ENCODE measurements around the gene TP53RK. TPM values are rescaled to one million over a fixed set of nuclear protein-coding genes. Genes with fewer than 3 reads are reported as not detected.

TP53RK gene
- total RNA-seq, 1 donor from 2014 or later = 6.4 TPM

- intact Hi-C loops (cut with DNase I) = no loop called here
- DNase-seq (ENCODE audit: low spot score) = no peak
Measured at GRCh38 chr20:46646122-46646521, 43.1 kb downstream of the TP53RK start.

GRCh38 chr20:46644733-46645132, 44.5 kb downstream of the TP53RK start:
- intact Hi-C loops (cut with DNase I) = no loop called here
- DNase-seq (ENCODE audit: low spot score) = no peak

- intact Hi-C loops (cut with DNase I) = no loop called here
- DNase-seq (ENCODE audit: low spot score) = no peak
Measured at GRCh38 chr20:46644160-46644559, 45.1 kb downstream of the TP53RK start.

- no peak for DNase-seq (ENCODE audit: low spot score)
- intact Hi-C loops (cut with DNase I) = no loop called here
Measured at GRCh38 chr20:46642969-46643343, 46.3 kb downstream of the TP53RK start.

- intact Hi-C loops (cut with DNase I) = no loop called here
- no peak for DNase-seq (ENCODE audit: low spot score)
Measured at GRCh38 chr20:46642265-46642968, 46.8 kb downstream of the TP53RK start.

GRCh38 chr20:46641424-46641823, 47.8 kb downstream of the TP53RK start:
- intact Hi-C loops (cut with DNase I) = no loop called here

GRCh38 chr20:46640536-46641311, 48.5 kb downstream of the TP53RK start:
- intact Hi-C loops (cut with DNase I) = no loop called here
- no peak for DNase-seq (ENCODE audit: low spot score)

More at GRCh38 chr20:46641424-46641823, 47.8 kb downstream of the TP53RK start:
- no peak for DNase-seq (ENCODE audit: low spot score)

GRCh38 chr20:46640044-46640443, 49.2 kb downstream of the TP53RK start:
- intact Hi-C loops (cut with DNase I) = no loop called here
- no peak for DNase-seq (ENCODE audit: low spot score)

- no peak for DNase-seq (ENCODE audit: low spot score)
Measured at GRCh38 chr20:46639587-46639986, 49.7 kb downstream of the TP53RK start.

GRCh38 chr20:46638898-46639274, 50.4 kb downstream of the TP53RK start:
- intact Hi-C loops (cut with DNase I) = no loop called here
- DNase-seq (ENCODE audit: low spot score) = no peak

More at GRCh38 chr20:46639587-46639986, 49.7 kb downstream of the TP53RK start:
- intact Hi-C loops (cut with DNase I) = no loop called here

- intact Hi-C loops (cut with DNase I) = no loop called here
- DNase-seq (ENCODE audit: low spot score) = no peak
Measured at GRCh38 chr20:46638134-46638897, 50.9 kb downstream of the TP53RK start.

GRCh38 chr20:46637427-46638133, 51.7 kb downstream of the TP53RK start:
- DNase-seq (ENCODE audit: low spot score) = no peak
- intact Hi-C loops (cut with DNase I) = no loop called here

- intact Hi-C loops (cut with DNase I) = no loop called here
- no peak for DNase-seq (ENCODE audit: low spot score)
Measured at GRCh38 chr20:46637020-46637419, 52.2 kb downstream of the TP53RK start.

- intact Hi-C loops (cut with DNase I) = no loop called here
- DNase-seq (ENCODE audit: low spot score) = no peak
Measured at GRCh38 chr20:46636514-46636913, 52.7 kb downstream of the TP53RK start.

GRCh38 chr20:46635514-46636136, 53.6 kb downstream of the TP53RK start:
- DNase-seq (ENCODE audit: low spot score) = no peak
- intact Hi-C loops (cut with DNase I) = no loop called here

- no peak for DNase-seq (ENCODE audit: low spot score)
- intact Hi-C loops (cut with DNase I) = no loop called here
Measured at GRCh38 chr20:46634528-46634927, 54.7 kb downstream of the TP53RK start.
